HEK293 (cell line): ENCODE measurements around the gene SP9.

ENCODE experiments used
- SETDB1 ChIP-seq: IDR thresholded peaks from one replicate; pipeline ENCODE4 v1.6.1; 2017; ENCODE audit warnings: mild to moderate bottlenecking, low read length, moderate library complexity, mixed read lengths; ENCODE audit not compliant: insufficient read length
- YY1 ChIP-seq: fragments of 450-650 bp; formaldehyde crosslinking; IDR thresholded peaks from 2 replicates; pipeline ENCODE4 v1.5.1; 2018; ENCODE audit warnings: missing biosample characterization, missing genetic modification characterization
- ZNF341 ChIP-seq: fragments of 450-650 bp; formaldehyde crosslinking; IDR thresholded peaks from 2 replicates; pipeline ENCODE4; 2016; ENCODE audit warnings: low read depth, missing biosample characterization, missing genetic modification characterization
- TF ChIP-seq, protein P1 (sequence below): sonication (generic); formaldehyde crosslinking; IDR thresholded peaks from 2 replicates; pipeline ENCODE4 v1.8.1; 2022; ENCODE audit warnings: mild to moderate bottlenecking, moderate library complexity, missing genetic modification reagents

DNA sequence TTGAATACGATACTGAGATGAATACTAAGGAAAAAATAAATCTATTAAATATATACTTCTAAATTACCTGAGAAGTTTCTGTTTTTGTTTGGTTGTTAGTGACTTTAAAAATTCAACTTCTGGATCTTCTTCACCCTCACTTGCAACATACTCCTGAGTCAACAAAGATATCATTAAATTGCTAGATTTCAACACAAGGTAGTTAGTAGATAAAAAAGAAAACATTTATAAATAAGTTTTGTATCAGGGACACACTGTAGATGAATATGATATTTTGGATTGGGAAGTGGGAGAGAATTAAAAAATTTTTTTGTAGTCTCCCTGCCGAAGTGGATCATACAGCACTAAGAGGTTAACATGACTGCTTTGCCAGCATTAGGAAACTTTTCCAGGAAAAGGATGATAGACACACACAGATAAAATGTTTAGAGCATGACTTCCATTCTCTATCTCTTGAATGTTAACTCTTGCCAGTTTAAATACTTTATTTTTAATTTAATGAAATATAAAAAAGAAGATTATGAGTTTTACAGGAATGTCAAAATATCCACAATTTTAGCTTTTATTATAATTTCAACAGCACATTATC, 15.9 kb downstream of the SP9 start:
- TF ChIP-seq ZNF341 (tag by site-specific recombination), result no peak
- TF ChIP-seq SETDB1, result no peak
- no peak for TF ChIP-seq YY1 (tag by site-specific recombination)
- TF ChIP-seq, protein P1, sequence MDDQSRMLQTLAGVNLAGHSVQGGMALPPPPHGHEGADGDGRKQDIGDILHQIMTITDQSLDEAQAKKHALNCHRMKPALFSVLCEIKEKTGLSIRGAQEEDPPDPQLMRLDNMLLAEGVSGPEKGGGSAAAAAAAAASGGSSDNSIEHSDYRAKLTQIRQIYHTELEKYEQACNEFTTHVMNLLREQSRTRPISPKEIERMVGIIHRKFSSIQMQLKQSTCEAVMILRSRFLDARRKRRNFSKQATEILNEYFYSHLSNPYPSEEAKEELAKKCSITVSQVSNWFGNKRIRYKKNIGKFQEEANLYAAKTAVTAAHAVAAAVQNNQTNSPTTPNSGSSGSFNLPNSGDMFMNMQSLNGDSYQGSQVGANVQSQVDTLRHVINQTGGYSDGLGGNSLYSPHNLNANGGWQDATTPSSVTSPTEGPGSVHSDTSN (CRISPR knock-in tag), result no peak
